ENCODE data around the gene KIF22. TPM values are rescaled to one million over a fixed set of nuclear protein-coding genes. Genes with fewer than 3 reads are reported as not detected.
"Not testable (repeated sequence)": the region's sequence is repeated elsewhere in the genome, so short reads cannot be mapped to it uniquely, and the experiment has no call there.

Gene KIF22
- total RNA-seq, 1 donor from 2014 or later: 4.8 TPM

DNA sequence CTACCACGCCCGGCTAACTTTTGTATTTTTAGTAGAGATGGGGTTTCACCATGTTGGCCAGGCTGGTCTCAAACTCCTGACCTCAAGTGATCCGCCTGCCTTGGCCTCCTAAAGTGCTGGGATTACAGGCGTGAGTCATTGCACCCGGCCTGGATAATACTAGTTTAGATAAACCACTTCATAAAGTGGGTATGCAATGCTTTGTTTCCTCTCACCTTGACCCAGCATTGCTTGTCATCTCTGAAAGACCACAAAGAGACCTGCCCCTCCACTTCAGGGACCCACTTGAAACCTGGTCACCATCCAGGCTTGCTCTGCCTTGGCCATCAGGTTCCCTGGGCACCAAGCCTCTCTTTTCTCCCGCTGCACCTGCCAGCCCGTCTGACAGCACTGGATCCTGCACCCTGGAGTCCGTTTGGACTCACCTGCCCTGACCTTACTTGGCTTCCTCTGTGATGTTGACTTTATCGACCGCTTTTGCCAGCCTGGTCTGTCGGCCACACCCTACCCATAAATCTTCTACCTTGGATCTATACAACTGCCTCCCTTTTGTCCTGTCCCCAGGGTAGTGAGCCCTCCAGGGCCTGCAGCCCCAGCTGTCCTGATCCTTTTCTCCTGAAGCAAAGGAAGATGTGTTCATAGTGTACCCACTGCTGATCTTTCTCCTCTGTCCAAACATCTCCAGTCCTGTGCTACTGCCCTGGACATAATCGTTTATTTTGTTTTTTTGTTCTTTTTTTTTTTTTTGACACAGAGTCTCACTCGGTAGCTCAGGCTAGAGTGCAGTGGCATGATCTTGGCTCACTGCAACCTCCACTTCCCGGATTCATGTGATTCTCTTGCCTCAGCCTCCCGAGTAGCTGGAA lies 25.2 kb upstream of the KIF22 start:
- no peak for DNase-seq (ENCODE audit: low spot score)

- no peak for DNase-seq (ENCODE audit: low spot score)
These were observed 24.0 kb upstream of the KIF22 start for GRCh38 chr16:29766571-29766970.

GRCh38 chr16:29767062-29767461 lies 23.5 kb upstream of the KIF22 start:
- no peak for DNase-seq (ENCODE audit: low spot score)

DNA sequence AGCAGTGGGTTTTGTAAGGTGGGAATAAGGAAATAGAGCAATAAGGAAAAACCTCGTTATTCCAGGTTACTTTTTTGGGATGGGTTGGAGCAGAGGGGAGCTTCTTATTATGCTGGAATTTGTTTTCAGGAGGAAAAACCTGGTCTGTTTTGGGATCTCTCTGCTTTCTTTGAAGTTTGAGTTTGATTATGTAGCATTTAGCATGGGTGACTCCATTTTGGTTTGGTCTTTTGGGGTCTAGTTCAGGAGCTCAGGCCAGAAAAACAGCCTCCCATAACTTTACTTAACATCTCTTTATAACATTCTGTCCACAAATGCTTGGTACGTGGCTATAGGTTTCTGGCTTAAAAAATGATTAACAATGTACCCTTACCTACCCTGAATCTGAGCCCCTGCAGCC lies 21.0 kb upstream of the KIF22 start:
- no peak for DNase-seq (ENCODE audit: low spot score)

DNA sequence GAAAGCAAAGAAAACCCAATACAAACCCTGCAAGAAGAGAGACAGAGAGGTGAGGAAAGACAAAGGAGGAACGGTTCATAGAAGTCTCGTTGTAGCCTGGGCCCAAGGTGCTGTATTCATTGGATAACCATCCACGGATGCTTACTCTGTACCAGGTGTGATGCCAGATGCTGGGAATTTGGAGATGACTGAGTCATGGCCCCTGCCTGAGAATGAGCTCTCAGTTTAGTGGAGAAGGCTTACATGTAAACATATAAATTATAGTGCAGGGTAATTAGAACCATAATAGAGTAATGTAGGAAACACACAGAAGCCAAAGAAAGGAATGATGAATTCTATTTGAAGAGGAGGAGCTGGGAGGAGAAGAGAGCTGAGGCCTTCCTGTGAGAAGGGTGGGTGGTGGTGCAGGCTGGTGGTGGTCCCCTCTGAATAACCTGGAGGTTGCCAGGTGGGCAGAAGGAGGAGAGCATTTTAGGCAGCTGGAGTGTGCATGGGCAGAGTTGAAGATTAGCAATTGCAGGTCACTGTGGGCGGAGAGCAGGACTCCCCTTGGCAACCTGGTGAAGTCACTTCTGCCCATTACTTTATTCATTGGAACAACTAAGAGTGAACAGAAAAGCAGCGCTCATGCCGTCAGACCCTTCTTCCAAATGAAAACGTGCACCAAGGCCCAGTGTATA lies 20.2 kb upstream of the KIF22 start:
- DNase-seq (ENCODE audit: low spot score): no peak

GRCh38 chr16:29772330-29772729 lies 18.2 kb upstream of the KIF22 start:
- DNase-seq (ENCODE audit: low spot score): not testable (repeated sequence)

GRCh38 chr16:29774730-29775129 lies 15.8 kb upstream of the KIF22 start:
- no peak for DNase-seq (ENCODE audit: low spot score)

- no peak for DNase-seq (ENCODE audit: low spot score)
These were observed 14.7 kb upstream of the KIF22 start for GRCh38 chr16:29775742-29776408.

GRCh38 chr16:29777576-29778350 lies 12.8 kb upstream of the KIF22 start, which contains the start of gene ZG16:
TSS of gene ZG16 (plus strand) at chr16:29778256. CDS start at chr16:29779267, 1,011 bp downstream.
- DNase-seq (ENCODE audit: low spot score): no peak

GRCh38 chr16:29779474-29779873 lies 11.1 kb upstream of the KIF22 start:
- no peak for DNase-seq (ENCODE audit: low spot score)

DNA sequence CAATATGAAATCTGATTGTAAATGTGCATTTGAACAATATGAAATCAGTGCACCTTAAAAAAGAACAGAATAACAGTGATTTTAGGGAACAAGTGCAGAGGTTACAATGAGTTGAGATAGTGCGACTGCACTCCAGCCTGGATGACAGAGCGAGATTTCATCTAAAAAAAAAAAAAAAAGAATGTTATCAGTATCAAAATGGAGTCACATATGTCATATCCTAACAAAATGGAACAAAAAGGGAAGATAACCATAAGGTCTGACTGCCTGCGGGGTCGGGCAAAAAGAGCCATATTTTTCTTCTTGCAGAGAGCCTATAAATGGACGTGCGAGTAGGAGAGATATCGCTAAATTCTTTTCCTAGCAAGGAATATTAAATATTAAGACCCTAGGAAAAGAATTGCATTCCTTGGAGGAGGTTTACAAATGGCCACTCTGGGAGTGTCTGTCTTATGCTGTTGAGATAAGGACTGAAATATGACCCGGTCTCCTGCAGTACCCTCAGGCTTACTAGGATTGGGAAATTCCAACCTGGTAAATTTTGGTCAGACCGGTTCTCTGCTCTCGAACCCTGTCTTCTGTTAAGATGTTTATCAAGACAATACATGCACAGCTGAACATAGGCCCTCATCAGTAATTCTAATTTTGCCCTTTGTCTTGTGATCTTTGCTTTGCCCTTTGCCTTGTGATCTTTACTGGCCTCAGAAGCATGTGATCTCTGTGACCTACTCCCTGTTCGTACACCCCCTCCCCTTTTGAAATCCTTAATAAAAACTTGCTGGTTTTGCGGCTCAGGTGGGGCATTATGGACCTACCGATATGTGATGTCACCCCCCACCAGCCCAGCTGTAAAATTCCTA lies 7.2 kb upstream of the KIF22 start:
- not testable (repeated sequence) for DNase-seq (ENCODE audit: low spot score)

- DNase-seq (ENCODE audit: low spot score): no peak
These were observed 6.4 kb upstream of the KIF22 start for GRCh38 chr16:29784157-29784556.

DNA sequence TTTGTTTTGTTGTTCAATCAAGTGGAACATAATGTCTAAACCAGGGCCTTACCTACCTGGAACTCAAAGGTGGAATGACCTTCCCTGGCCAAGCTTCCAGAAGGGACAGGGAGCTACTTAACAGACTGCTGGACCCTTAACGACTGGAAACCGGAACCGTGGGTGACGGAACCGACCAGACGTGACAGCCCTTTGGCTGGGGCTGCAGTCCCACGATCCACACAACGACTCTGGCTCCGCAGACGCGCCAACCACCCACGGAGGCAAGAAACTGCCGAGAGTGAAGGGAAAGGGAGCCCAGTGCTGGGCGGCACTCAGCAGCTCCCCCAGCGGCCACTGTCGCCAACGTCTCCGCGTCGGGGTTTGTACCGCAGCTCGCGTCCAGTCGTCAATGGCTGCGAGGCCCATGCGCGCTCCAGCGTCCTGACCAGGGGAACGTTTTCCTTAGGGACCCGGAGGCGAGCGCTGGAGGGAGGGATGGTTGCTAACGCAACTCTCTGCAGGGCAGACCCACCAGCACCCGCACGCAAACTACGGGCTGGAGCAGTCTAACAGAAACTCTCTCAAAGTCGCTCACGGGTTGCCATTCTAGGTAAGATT lies 5.5 kb upstream of the KIF22 start:
- DNase-seq (ENCODE audit: low spot score): peak; percentile 93

DNA sequence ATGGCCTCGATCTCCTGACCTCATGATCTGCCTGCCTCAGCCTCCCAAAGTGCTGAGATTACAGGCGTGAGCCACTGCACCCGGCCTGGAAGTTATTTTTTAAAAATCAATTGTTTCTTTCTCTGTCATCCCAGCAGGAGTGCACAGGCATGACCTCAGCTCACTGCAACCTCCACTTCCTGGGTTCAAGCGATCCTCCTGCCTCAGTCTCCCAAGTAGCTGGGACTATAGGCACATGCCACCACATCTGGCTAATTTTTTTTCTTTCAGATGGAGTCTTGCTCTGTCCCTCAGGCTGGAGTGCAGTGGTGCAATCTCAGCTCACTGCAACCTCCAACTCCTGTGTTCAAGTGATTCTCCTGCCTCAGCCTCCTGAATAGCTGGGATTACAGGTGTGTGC lies 3.4 kb upstream of the KIF22 start:
- DNase-seq (ENCODE audit: low spot score): not testable (repeated sequence)

DNA sequence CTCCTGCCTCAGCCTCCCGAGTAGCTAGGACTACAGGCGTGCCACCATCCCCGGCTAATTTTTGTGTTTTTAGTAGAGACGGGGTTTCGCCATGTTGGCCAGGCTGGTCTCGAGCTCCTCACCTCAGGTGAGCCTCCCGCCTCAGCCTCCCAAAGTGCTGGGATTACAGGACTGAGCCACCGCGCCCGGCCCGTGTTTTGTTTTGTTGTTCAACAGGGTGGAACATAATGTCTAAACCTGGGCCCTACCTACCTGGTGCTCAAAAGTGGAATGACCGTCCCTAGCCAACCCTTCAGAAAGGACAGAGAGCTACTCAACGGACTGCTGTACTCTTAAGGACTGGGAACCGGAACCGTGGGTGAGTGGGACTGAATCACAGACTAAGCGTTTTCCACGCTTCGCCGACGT lies 772 bp upstream of the KIF22 start:
- no peak for DNase-seq (ENCODE audit: low spot score)

- no peak for DNase-seq (ENCODE audit: low spot score)
These were observed 646 bp downstream of the KIF22 start for GRCh38 chr16:29790949-29791844.

DNA sequence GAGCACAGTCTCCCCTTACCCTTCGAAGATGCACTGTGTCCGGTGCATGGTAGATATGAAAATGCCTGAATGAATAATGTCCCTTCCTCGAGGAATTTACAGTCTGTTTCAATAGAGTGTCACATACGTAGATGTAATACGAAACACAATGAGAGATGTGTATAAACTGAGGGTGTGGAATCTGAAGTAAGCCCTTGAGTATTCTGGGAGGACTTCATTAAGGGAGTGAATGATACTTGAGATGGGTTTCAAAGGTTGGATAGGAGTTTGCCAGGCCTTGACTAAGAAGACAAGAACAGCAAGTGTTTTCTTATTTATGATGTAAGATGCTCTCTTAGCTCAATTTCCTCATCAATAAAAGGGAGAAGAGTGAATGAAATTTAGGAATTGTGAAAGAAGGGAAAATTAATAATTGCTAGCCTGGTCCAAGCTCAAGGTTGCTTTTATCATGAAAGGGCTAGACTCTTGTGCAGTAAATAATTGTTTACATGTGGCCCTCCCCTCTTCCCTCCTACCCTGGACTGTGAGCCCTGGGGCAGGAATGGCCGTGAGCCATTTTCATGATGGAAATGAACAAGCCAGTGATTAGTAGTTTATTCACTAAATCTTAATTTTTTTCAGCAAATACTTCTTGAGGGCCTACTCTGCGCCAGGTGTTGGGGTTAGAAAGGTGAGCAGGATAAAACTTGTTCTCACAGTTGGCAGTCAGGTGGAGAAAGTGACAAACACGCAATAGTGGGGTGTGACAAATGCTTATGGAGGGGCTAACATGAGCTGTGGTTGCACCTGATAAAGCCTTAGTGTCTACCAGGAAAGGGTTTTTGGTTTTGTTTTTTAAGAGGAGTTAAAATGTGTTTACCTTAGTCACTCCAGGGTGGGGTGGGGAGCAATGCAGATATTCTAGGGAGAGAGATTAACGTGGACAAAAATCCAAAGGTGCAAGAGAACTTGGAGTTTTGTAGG lies 1.6 kb downstream of the KIF22 start:
- DNase-seq (ENCODE audit: low spot score): no peak

GRCh38 chr16:29793153-29793552 lies 2.6 kb downstream of the KIF22 start:
- DNase-seq (ENCODE audit: low spot score): not testable (repeated sequence)

Measured in mesenteric fat pad (tissue), 1 donor.